ENCODE measurements around the gene CFAP45.

CFAP45 gene

DNA sequence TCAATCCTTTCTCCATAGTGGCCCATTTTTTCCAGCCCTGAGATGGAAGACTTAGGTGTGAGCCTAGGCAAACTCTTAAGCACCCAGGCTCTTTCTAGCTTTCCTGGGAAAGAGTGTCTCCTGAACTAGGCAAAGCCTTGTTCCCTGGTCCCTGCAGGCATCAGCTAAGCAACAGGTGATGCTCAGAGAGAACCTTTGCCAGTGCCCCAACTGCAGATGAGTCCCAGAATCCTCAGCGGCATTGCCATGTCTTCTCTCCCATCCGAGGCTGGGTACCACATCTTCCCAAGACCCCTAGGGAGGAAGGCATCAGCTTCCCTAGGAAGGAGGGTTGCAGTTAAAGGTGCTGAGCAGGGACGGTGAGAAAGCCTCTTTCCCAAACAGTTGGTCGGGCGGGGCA lies 29.3 kb downstream of the CFAP45 start:
- no peak for DNase-seq

GRCh38 chr1:159869607-159870006 lies 30.4 kb downstream of the CFAP45 start:
- no peak for DNase-seq

- DNase-seq, result no peak
Measured at GRCh38 chr1:159869173-159869572, 30.8 kb downstream of the CFAP45 start.

GRCh38 chr1:159868766-159869165 lies 31.2 kb downstream of the CFAP45 start:
- DNase-seq, result no peak

DNA sequence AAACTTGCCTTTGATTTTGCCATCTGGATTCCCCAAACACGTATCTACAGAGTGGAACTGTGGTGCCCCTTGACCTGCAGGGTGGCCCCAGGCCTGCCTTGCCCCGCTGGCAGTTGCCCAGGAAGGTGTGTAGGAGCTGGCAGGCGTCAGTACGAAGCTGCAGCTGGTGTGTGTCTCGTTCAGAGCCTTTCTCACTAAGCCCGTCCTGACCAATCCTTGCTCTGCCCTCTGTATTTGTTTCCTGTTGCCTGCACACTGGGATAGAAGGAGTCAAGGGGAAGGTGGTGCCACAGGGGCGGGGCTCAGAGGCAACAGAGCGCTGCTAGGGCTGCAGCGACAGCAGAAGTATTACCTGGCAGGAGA lies 32.3 kb downstream of the CFAP45 start:
- peak; percentile 91 for DNase-seq

DNA sequence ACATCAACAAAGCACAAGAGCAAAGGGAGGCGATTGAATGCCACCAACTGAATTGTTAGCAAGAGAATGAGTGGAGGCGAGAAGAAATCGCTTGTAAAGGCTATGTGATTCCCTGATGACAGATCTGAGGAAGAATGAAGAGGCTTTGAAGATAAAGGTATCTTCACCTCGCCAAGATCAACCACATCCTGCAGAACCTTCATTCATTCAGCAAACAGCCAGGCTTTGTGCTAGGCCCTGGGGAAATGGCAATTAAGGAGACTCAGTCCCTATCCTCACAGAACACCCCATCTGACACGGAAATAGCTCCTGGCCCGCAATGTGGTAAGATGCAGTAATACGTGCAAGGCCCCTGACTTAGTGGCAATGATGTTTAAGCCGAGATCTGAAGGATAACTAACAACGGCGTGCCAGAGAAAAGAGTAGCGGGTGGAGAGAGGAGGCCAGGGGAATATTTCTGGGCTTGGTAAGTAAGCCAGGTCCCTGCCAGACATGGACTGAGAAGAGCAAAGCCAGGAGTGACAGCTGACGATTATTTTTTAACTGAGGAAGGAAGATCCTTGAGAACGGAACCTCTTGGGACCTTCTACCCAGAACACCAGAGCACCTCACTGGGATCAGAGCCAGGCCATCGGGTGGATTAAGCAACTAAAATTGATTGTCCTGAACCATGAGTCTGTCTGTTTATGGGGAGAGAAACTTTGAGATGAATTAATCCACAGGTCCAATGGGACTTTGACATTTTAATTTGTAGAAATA lies 32.9 kb downstream of the CFAP45 start:
- DNase-seq, result no peak

- no peak for DNase-seq
Measured at GRCh38 chr1:159866066-159866465, 33.9 kb downstream of the CFAP45 start.

DNA sequence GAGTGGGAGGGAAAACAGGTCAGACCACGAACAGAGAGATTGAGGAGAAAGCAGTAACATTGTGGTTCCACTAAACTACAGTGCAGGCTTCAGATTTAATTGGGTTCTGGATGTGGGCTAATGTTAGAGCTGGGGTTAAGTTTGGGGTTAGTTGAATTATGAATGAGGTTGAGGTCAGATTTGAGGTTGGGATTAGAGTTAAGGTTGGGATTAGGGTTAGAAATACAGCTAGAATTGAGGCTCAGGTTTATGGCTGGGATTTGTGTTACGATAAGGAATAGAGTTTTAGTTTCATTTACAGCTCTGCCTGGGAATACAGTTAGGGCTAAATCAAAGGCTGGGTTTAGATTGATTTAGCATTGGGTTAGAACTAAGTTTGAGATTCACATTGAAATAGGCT lies 35.7 kb downstream of the CFAP45 start:
- DNase-seq, result no peak

- no peak for DNase-seq
Measured at GRCh38 chr1:159862557-159862956, 37.4 kb downstream of the CFAP45 start, which contains the start of gene VSIG8. Gene VSIG8, minus strand, starts transcription at chr1:159862657. Its CDS starts 136 bp downstream, at chr1:159862521.

DNA sequence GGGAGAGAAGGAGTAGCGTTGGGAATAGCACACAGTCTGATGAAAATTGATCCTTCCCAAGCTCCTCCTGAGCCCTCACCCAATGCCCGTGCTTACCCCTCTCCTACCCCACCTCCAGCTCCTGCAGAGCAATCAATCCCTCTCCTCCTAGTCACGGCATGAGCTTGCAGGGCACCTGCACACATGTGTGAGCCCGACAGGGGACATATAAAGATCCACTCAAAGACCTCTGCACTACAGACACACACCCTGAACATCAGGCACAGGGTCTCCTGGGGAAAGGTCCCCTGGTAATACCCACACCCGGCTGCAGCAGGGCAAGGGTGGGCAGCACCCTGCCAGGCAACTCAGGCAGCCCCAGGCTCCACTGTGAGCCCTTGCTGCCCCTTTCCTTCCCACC lies 37.9 kb downstream of the CFAP45 start:
- DNase-seq, result no peak

DNA sequence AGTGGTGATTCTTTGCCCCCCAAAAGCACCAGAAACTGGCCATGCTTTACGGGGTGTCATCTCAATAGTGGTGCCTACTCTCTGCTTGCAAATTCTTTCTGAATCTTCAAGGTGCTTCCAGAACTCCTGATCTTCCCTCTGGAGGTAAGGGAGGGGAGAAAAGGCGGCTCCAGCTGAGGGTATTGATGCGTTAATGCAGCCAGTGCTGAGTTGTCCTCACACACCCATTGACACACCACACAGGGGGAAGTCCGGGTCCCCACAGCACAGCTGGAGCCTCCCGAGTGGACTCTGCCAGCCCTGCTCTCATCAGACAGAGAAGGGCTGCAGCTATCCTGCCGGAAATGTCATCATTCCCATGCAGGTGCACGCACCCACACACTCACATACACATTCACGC lies 38.7 kb downstream of the CFAP45 start:
- DNase-seq, result no peak

- no peak for DNase-seq
Measured at GRCh38 chr1:159860456-159860855, 39.5 kb downstream of the CFAP45 start.

DNA sequence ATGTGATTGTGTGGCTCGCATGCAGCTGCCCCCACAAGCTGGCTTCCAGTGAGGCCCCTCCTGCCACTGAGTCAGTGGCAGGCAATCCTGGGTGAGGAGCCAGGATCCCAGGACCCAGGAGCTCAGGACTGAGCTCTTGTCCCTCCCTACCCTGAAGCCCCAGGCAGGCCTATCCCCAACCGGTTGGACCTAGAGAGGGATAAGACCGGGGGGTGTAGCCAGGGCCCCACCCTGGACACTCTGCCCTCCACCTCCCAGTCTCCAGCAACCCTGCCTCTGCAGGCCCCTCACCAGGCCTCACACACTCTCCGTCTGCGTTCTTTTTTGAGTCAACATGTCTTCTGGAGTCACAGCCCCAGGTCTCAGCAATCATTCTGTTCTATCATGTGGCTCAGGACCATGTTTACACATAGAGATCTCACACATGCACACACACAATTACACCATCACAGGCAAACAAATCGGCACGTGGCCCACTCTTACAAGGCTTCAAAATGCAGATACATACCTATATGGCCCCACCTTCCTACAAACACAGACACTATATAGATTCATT lies 40.1 kb downstream of the CFAP45 start:
- DNase-seq, result no peak

DNA sequence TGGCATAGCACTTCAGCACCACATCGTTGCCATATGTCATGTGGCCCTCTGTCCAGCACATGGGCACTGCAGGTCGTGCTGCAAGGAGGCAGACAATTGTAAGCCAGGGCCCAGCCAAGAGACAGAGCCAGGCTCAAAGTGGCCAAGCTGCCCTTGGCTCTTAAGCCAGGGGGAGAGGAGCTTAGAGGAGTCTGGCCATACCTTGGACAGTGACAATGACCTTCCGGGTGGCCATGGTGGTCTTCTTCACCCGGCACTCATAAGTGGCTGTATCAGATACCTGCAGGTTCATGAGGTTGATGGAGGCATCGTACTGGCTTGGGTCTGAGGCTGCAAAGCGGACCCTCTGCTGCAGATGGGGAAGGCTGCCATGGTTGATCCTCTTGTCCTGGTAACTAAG lies 42.1 kb downstream of the CFAP45 start:
- no peak for DNase-seq

GRCh38 chr1:159856576-159856975 lies 43.4 kb downstream of the CFAP45 start:
- no peak for DNase-seq

DNA sequence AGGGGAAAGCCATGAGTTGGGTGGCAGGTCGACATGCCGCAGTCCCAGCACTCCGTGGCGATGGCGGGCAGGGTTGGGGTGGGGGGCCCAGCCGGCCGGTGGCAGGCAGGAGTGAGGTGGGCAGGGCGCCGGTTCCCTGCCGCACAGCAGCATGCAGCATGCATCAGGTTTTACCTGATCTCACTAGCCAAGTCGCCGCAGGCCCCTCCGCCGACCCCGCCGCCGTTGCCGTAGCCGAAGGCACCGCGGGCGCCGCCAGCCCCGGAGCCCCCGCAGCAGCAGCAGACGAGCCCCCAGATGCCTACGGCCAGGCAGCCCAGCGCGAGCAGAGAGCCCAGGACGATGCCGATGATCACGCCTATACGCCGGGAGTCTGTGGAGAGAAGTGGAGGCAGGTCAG lies 44.3 kb downstream of the CFAP45 start:
- DNase-seq, result no peak

DNA sequence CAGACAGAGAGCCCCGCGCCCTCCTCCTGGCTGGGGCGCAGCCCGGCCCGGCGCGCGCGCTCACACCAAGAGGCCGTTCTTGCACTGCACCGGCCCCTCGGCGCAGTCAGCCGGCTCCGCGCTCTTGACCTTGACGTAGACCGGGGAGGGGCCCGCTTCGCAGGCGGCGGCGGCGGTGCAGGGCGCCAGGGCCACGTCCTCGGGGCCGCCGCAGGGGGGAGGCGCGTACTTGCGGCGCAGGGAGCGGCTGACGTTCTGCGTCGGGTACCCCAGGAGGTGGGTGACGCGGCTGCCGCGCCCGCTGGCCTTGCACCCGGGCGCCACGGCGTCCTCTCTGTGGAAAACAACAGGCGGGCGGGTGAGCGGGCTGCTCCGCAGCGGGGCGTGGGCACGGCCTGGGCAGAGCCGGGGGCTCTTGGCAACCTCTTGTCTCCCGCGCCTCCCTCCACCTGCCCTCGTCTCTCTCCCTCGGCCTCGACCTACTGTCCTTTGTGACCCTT lies 45.2 kb downstream of the CFAP45 start:
- no peak for DNase-seq

DNA sequence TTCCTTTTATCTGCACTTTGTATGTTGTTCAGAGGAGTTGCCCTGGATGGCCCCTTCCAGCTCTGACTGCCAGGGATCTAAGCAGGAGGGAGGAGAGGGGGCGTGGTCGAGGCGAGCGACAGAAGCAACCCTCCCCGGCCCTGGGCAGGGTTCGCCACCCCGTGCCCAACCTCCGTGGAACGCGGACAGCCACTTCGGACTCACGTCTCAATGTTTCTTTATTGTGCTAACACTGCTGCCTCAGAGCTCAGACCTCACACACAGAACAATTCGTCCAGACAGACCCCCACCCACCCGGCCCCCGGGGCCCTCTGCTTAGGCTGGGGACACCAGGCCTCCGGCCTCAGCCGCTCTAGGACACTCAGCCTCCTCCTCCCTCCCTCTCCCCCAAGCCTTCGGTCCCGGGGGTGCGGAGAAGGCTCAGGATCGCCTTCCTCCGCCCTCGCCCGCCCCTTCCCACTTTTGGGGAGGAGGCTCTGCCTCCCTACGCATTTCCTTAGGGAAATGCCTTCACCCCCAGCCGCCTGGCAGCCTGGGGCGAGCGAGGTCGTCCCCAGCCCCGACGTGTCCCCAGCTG lies 45.8 kb downstream of the CFAP45 start:
- no peak for DNase-seq

DNA sequence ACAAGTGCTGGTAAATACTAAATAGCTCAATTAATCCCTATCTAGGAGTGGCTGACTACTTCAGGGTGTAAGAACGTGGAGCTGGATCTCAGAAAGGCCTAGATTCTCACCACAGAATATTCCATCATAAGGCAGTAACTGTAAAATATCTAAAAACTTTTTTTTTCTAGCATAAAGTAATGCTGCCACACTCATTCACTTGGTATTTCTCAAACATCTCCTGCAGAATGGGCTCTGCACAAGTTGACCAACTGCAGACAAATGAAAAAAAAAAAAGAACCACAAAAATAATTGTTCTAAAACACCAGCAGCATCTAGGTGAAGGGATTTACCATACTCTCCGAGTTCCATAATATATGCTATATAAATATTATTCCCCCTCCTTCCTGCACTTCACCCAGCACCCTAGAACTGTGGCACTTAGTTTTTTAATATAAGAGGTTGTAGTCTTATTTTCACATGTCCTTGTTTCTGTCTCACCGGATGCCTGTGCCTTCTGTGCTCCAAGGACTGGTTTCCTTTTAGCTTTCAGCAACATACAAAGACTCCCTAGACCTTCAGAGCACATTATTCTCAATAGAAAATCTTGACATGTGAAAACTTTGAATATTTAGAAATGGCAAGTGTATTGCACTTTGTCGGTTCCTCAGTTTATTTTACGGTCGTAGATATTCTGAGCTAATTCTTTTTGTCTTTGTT lies 46.4 kb downstream of the CFAP45 start:
- no peak for DNase-seq

GRCh38 chr1:159851407-159851806 lies 48.6 kb downstream of the CFAP45 start:
- no peak for DNase-seq

DNA sequence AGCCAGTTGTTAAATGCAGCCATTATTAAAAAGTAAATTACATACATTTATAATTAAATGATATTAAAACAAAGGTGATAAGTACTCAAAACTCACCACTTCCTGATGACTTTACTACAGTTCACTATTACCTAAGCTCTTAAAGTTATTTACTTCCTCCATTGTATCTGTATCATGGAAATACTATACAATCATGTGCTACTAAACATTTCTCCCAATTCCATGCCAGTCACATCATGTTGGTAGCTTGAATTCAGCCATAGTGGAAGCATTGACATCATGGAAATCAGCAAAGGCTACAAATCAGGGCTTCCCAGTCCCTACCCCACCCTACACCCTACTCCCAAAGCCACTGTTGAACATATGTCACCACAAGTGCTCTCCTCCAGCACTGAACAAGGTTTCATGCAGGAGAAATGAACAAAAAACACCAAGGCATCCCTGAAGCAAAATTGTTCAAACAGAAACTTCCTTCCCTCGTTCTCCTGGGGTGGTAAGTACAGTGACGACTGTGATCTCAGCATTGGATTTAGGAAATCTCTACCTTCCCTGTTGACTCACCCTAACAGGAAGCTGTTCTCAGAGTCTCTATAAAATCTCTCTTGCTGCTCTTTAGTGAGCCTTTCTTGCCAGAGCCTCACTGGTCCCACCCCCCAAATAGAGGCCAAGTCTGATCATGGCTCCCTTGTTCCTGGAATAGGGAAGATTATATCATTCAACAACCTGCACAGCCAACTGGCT lies 50.2 kb downstream of the CFAP45 start:
- no peak for DNase-seq

DNA sequence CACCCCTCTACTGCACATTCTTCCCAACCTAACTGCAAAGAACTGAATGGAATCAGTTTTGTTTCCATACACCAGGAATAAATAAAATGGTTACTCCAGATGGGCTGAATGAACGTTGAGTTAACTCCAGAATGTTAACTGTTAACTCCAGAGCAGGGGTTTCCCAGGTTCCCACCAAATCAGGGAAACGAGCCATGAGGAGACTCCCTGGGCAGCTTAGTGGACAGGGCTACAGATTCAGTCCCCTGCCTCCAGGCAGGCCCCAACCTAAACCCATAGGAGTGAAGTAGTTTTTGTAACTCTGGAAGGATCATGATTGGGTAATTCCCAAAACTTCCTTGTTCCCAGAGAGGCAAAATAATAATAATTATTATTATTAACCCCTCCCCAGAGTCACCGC lies 51.6 kb downstream of the CFAP45 start:
- no peak for DNase-seq

GRCh38 chr1:159847231-159847630 lies 52.7 kb downstream of the CFAP45 start:
- no peak for DNase-seq

Data from NCI-H1436 treated with DMSO at 0.1 percent for 48 hours (cell line).